Amniotic stem cell (primary cell): Measurements from ENCODE around the gene CHRNG.
"Not testable (repeated sequence)": the region's sequence is repeated elsewhere in the genome, so short reads cannot be mapped to it uniquely, and the experiment has no call there.

ENCODE experiments used
- DNase-seq: peaks from one replicate; lab custom pipeline; 2025; lab: John Stamatoyannopoulos, UW

Gene CHRNG

DNA sequence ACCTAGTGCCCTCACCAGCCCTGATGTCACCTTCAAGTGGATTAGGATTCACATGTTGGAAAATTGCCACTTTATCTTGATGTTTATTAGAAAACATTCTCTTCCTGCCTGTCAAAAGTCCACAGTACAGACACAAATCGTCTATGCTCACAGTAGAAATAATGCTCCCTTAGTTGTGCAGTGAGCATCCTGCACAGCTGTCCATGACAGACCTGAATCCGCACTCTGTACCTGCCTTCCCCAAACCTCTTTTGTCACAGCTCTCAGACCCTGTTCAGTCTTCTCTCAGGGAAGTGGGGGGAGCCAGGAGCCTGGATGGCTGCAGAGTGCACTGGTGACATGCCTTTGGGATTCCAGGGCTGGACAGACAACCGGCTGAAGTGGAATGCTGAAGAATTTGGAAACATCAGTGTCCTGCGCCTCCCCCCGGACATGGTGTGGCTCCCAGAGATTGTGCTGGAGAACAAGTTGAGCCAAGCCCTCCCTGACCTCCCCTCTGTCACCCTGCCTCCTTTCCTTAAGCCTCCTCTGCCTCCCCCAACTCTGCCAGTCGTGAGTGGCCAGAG is 11.5 kb upstream of the CHRNG start:
- DNase-seq: no peak

DNA sequence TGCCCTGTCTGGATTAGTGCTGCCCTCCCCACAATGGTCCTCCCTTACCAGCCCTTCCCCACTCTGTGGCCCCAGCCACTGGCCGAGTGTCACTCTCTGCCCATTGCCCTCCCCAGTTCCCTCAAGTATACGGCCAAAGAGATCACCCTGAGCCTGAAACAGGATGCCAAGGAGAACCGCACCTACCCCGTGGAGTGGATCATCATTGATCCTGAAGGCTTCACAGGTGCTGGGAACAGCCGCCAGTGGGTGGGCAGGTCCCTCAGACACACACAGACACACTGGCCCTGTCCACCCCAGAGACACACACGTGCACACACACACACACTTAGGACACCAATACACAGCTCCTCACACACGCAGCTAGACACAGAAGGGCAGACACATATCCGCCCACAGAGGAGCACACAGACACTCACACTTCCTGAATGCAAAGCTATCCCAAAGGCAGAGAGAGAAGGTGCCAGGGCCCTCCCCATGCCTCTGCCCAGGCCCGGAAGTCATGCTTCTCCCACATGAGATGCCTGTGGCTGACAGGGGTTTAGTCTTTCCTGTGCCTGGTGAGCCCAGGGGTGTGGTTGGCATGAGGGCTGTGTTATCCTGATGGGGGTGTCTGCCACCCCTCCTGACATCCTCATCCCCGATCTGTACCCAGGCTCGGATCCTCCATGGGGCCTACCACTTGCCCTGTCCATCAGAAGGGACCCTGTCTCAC is 10.6 kb upstream of the CHRNG start:
- DNase-seq: no peak

DNA sequence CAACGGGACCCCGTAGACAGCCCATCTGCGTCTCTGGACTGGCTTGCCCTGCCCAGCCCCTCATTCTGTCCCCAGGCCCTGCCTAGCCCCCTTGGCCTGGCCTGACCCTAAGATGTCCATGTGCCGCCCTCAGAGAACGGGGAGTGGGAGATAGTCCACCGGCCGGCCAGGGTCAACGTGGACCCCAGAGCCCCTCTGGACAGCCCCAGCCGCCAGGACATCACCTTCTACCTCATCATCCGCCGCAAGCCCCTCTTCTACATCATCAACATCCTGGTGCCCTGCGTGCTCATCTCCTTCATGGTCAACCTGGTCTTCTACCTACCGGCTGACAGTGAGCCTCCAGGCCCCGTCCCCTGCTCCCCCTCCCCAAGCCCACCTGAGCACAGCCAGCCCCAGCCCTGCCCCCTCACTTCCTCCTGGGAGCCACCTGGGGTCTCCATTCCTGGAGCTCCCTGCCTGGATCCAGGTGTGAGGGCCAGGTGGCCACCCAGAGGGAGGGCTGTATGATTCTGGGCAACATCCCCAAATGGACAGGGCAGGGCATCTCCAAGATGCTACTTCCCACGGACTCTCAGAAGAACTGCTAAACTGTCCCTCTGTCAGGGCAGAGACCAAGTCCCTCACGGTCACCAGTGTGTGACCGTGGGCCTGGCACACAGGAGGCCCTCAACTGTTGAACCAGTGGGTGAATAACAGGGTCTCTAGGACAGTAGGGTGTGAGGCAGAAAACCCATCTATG is 9.5 kb upstream of the CHRNG start:
- DNase-seq: no peak

DNA sequence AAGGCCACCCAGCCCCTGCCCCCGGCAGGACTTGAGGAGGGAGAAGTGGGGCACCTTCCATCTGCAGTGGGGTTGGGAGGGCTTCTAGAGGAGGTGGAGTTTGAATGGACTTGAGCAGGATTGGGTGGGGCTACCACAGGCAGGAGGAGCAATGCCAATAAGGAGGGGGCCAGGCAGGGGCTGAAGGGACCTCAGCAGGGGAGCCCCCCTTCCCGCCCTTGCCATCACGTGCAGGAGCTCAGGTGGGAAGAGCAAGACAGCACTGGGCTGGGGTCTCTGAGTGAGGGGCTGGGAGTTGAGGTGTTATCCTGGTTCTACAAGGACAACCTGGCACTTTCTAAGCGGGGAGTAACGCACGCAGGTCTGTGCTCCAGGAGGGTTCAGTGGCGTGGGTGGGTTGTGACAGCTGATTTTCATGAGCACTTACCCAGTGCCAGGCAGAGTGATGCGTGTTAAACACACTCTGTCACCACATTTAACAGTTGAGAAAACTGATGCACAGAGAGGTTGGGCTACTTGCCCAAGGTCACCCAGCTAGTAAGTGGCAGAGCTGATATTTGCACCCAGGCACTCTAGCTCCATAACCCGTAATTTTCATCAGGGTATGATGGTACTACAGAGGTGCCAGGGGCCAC is 8.7 kb upstream of the CHRNG start:
- DNase-seq: no peak

DNA sequence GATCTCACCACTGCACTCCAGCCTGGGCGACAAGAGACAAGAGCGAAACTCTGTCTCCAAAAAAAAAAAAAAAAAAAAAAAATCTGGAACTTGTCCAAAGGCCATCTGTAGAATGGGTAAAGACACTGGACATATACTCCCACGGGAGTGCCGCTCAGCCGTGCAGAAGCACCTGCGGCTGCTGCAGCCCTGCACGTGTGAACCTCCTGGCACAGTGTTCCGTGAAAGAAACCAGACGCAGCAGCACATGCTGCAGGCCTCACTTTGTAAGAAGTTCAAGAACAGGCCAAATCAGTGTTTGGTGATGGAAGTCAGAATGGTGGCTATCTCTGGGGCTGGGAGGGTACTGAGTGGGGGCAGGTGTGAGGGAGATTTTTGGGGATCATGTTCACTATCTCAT is 7.1 kb upstream of the CHRNG start:
- no peak for DNase-seq

DNA sequence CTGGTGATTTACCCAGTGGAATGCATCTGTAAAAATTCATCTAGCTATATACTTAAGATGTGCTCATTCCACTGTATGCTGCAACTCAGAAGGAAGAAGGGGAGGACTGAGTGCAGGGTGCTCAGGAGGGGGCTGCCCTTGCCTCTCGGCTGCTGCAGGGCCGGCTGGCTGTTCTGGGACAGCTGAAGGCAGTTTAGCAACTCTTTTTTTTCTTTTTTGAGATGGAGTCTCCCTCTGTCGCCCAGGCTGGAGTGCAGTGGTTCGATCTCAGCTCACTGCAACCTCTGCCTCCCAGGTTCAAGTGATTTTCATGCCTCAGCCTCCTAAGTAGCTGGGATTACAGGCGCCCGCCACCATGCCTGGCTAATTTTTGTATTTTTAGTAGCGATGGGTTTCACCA is 6.7 kb upstream of the CHRNG start:
- DNase-seq: not testable (repeated sequence)

DNA sequence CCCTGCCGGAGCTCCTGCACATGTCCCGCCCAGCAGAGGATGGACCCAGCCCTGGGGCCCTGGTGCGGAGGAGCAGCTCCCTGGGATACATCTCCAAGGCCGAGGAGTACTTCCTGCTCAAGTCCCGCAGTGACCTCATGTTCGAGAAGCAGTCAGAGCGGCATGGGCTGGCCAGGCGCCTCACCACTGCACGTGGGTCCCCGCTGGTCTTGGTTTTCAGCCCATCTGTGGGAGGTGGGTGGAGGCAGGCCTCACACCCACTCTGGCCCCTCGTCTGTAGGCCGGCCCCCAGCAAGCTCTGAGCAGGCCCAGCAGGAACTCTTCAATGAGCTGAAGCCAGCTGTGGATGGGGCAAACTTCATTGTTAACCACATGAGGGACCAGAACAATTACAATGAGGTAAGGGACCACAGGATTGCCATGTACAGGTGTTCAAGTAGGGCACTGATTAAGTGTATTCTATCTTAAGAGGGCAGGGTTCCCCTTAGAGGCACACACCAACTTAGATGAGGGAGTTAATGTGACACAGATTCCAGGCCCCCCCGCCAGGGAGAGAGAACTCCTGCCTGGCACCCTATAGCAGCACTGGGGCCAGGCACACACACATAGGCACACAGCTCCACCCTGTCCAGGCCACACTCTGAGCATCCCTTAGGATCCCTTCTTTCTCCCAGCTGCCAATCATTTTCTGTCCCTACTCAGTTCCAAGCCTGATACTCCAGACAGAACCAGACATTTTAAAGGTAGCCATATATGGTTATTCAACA is 5.4 kb upstream of the CHRNG start:
- DNase-seq: no peak

DNA sequence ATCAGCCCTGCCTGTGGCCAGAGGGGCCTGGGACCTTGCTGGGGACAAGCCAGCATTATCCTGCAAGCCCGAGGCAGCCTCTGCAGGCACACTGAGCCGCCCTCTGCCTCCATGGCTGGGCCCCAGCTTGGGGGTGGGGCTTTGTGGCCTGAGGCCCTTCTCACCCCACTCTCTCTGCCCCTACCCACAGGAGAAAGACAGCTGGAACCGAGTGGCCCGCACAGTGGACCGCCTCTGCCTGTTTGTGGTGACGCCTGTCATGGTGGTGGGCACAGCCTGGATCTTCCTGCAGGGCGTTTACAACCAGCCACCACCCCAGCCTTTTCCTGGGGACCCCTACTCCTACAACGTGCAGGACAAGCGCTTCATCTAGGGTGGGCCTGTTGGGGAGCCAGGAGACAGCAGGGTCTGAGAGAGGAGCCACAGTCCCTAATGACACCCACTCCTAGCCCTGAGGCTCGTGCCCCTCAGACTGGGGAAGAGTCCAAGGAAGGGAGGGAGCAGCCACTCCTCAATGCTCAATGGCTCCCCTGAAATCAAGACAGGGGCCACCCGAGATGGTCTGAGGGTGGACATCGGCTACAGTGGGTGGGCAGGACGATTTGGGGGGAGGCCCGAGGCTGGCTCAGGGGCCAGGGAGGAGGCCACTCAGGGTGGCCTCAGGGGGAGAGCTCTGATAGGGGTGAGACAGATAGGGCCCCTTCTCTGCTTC is 4.4 kb upstream of the CHRNG start:
- DNase-seq: no peak

DNA sequence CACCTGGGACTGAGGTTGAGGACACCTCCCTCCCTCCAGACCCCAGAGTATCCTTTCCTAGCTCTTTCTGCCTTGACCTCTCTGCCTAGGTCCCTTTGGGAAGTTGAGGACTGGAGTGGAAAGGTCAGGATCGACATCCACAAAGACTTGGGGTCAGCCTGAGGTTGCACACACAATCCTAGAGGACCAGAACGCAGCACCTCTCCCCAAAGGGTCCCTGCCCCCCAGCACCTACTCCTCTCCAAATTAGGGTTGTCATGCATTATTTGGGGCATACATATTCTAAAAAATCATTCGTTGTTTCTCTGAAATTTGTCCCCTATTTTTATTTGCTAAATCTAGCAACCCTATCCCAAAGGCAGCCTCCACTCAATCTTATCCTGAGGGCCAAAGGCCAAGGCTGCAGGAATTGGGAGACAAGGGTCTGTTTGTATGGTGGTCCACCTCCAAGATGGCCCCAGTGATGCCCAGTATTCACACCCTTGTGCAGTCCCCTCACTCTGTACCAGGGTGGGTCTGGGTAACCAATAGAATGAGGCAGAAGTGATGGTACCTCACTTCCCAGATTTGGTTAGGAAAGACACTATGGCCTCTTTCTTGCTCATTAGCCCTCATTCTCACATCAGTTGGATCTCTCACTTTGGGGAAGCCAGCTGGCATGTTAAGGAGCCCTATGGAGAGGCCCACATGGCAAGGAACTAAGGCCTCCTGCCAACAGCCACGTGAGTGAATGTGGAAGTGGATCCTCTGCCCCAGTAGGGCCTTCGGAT is 3.5 kb upstream of the CHRNG start:
- DNase-seq: no peak

DNA sequence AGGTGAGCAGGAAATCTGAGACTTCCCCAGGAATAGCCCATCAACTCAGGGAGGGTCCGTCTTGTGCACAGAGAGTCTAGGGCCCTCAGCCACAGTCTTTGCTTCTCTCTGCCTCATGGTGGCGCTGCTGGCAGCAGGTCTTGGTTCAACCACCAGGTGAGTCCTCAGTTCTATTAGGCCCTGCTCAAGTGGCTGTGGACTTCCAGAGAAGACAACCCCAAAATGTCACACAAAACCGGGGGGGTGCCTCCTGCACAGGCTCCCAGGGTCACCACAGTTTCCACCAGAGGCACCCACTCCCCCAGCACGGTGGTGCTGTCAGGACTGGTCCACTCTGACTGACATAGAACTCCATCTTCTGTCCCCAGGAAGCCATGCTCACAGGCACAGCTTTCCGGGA is 2.4 kb upstream of the CHRNG start:
- no peak for DNase-seq

DNA sequence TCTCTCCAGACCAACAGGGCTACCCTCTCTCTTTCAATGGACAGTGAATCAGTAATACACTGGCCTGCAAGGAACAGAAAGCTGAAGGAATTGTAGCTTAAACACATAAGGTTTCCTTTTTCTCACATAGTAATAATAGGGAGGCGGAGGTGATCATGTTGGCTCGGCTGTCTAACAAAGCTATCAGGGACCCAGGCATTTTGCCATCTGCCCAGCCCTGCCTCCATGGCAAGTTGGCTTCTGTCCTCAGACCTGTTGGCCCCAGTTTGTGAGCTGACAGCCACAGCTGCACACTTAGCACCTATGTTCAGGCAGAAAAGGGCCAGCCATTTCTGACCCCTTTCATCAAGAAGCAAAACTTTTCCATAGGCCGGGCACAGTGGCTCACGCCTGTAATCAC is 2.0 kb upstream of the CHRNG start:
- DNase-seq: no peak

DNA sequence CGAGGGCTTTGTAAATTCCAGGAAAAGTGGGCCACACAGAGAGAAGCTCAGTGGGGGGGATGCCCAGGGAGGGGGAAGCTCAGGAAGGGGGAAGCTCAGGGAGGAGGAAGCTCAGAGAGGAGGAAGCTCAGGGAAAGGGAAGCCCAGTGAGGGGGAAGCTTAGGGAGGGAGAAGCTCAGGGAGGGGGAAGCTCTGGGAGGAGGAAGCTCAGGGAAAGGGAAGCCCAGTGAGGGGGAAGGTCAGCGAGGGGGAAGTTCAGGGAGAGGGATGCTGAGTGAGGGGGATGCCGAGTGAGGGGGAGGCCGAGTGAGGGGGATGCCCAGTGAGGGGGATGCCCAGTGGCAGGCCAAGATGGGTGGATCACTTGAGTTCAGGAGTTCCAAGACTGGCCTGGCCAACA is 821 bp upstream of the CHRNG start:
- no peak for DNase-seq

DNA sequence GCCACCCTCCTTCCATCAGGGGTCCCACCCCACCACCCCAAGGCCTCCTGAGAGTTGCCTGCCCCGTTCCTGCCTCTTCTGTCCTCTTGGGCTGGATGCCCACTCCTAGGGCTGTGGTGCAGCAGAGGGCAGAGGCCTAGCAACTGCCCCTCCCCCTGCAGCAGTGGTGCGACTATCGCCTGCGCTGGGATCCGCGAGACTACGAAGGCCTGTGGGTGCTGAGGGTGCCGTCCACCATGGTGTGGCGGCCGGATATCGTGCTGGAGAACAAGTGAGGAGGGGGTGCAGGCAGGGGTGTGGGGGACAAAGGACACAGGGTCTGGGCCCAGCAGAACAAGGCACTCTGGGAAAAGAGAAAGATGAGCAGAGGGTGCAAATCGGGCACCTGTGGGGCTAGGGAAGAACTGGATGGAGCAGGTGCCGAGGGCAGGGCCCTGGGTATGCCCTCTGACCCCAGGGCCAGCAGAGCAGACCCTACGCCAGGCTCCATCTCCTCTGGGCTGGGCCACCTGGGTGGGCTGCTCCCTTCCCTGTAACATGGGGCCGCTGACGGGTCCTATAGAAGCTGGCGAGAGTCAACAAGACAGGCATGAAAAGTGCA is 1.0 kb downstream of the CHRNG start:
- DNase-seq: no peak

DNA sequence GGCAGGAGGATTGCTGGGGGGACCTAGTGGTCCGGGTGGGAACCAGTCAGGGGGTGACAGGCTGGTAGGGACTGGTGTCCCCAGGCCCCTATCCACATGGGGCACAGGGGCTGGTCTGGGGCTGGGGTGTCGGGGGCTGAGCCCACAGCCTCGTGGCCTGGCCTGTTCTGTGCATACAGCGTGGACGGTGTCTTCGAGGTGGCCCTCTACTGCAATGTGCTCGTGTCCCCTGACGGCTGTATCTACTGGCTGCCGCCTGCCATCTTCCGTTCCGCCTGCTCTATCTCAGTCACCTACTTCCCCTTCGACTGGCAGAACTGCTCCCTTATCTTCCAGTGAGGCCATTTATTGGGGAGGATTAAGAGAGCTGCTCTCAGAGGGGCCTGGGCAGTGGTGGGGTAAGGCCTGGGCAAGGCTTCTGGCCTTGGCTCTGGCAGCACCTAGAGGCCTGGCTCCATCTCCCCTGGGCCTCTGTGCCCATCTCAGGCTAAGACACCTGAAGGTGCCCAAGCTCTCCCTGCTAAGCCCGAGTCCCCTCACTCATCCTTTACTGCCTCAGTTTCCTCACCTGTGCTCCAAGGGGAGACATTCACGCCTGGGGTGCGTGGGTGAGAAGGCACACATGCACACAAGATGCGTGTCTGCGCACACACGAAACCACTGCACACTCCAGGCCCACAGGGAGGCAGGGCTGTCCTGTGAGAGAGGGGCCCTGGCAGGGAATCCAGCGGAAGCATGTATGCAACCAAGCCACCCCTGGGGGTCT is 1.9 kb downstream of the CHRNG start:
- no peak for DNase-seq

DNA sequence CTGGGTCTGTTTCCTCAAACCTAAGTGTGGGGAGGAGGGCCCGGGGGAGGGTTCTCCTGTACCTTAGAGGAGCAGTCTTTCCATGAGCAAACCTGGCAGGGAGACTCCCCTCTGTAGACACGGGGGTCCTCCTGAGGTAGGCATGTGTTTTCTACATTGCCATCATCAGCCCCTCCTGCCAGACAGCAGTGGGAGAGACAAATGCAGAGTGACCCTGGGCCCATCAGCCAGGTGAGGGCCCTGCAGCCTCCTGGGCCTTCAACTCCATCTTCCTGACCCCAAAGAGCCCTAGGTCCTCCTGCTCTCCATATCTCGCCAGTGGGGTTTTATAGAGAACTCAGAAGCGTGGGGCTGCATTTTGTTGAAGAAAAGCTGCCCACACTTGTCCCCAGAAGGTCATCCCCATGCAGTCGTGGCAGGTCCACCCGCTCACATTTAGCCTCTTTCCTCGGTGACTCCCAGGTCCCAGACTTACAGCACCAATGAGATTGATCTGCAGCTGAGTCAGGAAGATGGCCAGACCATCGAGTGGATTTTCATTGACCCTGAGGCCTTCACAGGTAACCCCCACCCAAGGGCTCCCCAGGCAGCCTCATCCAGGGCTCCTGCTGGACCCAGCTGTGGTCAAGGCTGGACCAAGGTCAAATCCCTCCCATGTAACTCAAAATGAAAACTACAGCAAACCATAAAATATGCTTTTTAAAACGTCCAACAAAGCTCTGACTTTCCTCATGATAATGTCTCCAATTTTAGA is 2.6 kb downstream of the CHRNG start:
- no peak for DNase-seq

DNA sequence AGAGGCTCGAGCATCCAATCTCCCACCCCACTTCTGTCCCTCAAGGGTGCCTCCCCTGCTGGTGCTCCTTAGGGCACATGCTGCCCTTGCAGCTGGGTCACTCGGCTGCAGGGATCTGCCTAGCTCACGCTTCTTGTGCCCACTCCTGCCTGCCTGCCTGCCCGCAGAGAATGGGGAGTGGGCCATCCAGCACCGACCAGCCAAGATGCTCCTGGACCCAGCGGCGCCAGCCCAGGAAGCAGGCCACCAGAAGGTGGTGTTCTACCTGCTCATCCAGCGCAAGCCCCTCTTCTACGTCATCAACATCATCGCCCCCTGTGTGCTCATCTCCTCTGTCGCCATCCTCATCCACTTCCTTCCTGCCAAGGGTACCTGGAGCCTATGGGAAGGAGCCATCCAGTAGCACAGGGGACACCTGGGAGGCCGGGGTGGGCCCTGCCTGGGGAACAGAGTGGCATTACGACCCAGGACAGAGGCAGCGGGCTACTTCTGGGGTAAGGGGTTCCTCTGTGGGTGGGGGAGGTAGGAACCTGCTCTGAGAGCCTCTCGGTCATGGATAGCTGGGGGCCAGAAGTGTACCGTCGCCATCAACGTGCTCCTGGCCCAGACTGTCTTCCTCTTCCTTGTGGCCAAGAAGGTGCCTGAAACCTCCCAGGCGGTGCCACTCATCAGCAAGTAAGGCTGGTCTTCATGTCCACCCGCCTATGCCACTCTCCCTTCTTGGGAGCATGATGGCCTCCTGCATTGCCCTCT is 3.4 kb downstream of the CHRNG start:
- no peak for DNase-seq

DNA sequence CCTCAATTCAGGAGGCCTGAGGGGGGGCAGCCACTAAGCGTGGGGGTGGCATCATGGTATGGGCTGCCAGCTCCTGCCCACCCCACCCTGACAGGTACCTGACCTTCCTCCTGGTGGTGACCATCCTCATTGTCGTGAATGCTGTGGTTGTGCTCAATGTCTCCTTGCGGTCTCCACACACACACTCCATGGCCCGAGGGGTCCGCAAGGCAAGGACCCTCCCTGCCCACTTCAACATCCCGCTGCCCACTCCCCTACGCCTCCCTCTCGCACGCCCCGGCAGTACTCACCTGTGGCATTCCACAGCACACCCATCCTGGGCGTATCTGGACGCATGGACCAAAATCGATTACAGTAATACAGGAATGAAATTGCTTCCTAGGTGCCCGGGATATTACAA is 4.0 kb downstream of the CHRNG start:
- DNase-seq: no peak
